HCT116 (cell line): Measurements from ENCODE around the gene CATSPERZ. TPM values are rescaled to one million over a fixed set of nuclear protein-coding genes. Genes with fewer than 3 reads are reported as not detected.

Experiments
- ATAC-seq: fragments of 200-7000 bp; cut with Tn5 transposase; 2 replicates; pipeline ENCODE4 v1.9.1; 2020; ENCODE audit warnings: mild to moderate bottlenecking, moderate library complexity
- BruUV-seq: library from RNA; stranded (reverse); fragments of 400-500 nt; replicated peaks from 2 replicates; lab custom pipeline; 2021; lab: Mats Ljungman, UMichigan
- CTCF ChIA-PET: fragments of 300-600 bp; sonication (Branson Sonifier 250); formaldehyde crosslinking; loops from one replicate; lab custom pipeline; 2021; ENCODE audit warnings: antibody characterized with exemption; lab: Charles Lee
- POLR2A ChIA-PET: fragments of 300-600, 350-600 bp; sonication (Branson Sonifier 250); formaldehyde crosslinking; loops from one replicate; lab custom pipeline; 2021; ENCODE audit warnings: antibody characterized with exemption; lab: Charles Lee
- RAD21 ChIA-PET, 2 experiments: fragments of 300-600 bp; sonication (Branson Sonifier 250); formaldehyde crosslinking; loops; one replicate each; lab custom pipeline; 2023; ENCODE audit warnings: low total read pairs in 2 of 2; ENCODE audit not compliant: uncharacterized antibody in 2 of 2, unreplicated experiment in 2 of 2, low non-redundant PET in 1 of 2; lab: Charles Lee
- DNase-seq: peaks from one replicate; pipeline ENCODE4 v3.0.0-alpha.2; 2010; ENCODE audit warnings: low read depth, low spot score
- H2AFZ ChIP-seq: fragments of 200-600 bp; shearing (Covaris generic), sonication (generic); 2 replicates; pipeline ENCODE4 v1.6.1; 2017; ENCODE audit warnings: low read depth, mixed run types, mixed read lengths, antibody characterized with exemption, low read length; ENCODE audit not compliant: poor library complexity, severe bottlenecking
- H3K27ac ChIP-seq: 2 replicates; pipeline ENCODE4 v1.5.1; 2012; ENCODE audit warnings: low read depth, low read length
- H3K27me3 ChIP-seq: fragments of 200-600 bp; sonication (generic); 2 replicates; pipeline ENCODE4 v1.6.1; 2016; ENCODE audit warnings: mixed run types, low read length, mixed read lengths; ENCODE audit not compliant: insufficient read depth
- H3K36me3 ChIP-seq, 2 experiments: fragments of 200-500 bp in 1 of 2; fragments of 200-600 bp in 1 of 2; sonication (Bioruptor generic) in 1 of 2; sonication (generic) in 1 of 2; 2 replicates each; pipeline versions ENCODE4 v1.5.1 to v1.6.1; 2014 to 2016; ENCODE audit warnings: low read length in 2 of 2, inconsistent platforms in 1 of 2, mixed read lengths in 1 of 2, mixed run types in 1 of 2; ENCODE audit not compliant: insufficient read depth in 2 of 2, control insufficient read depth in 1 of 2
- H3K4me1 ChIP-seq, 2 experiments: fragments of 200-600 bp in 1 of 2; sonication (generic) in 1 of 2; 2 replicates each; pipeline versions ENCODE4 v1.5.1 to v1.6.1; 2012 to 2017; ENCODE audit warnings: low read length in 2 of 2, inconsistent platforms in 1 of 2, mild to moderate bottlenecking in 1 of 2, mixed read lengths in 1 of 2, mixed run types in 1 of 2, moderate library complexity in 1 of 2; ENCODE audit not compliant: insufficient read depth in 2 of 2, control insufficient read depth in 1 of 2
- H3K4me2 ChIP-seq: fragments of 200-600 bp; sonication (generic); 2 replicates; pipeline ENCODE4 v1.6.1; 2017; ENCODE audit warnings: mixed run types, low read length, mixed read lengths
- H3K4me3 ChIP-seq, 2 experiments: fragments of 200-600 bp in 1 of 2; sonication (generic) in 1 of 2; replicated peaks in 1 of 2; 2 replicates each; pipeline ENCODE4 v1.5.1; 2011 to 2016; ENCODE audit warnings: low read length in 2 of 2, control low read depth in 1 of 2, low read depth in 1 of 2, mild to moderate bottlenecking in 1 of 2, mixed read lengths in 1 of 2, mixed run types in 1 of 2
- H3K79me2 ChIP-seq: fragments of 200-600 bp; sonication (generic); 2 replicates; pipeline ENCODE4 v1.6.1; 2017; ENCODE audit warnings: mild to moderate bottlenecking, mixed run types, low read length, moderate library complexity, mixed read lengths; ENCODE audit not compliant: insufficient read depth
- H3K9ac ChIP-seq: fragments of 200-600 bp; sonication (generic); 2 replicates; pipeline ENCODE4 v1.6.1; 2016; ENCODE audit warnings: low read length, mixed read lengths
- H3K9me2 ChIP-seq: fragments of 200-600 bp; sonication (generic), shearing (Covaris generic); 2 replicates; pipeline ENCODE4 v1.6.1; 2017; ENCODE audit warnings: mixed run types, mild to moderate bottlenecking, moderate library complexity; ENCODE audit not compliant: insufficient read depth
- H3K9me3 ChIP-seq, 2 experiments: fragments of 200-500 bp in 1 of 2; fragments of 200-600 bp in 1 of 2; sonication (Bioruptor generic) in 1 of 2; sonication (generic) in 1 of 2; 2 replicates each; pipeline ENCODE4 v1.6.1; 2014 to 2017; ENCODE audit warnings: low read length in 2 of 2, mixed read lengths in 2 of 2, inconsistent platforms in 1 of 2, low read depth in 1 of 2, mild to moderate bottlenecking in 1 of 2, mixed run types in 1 of 2, moderate library complexity in 1 of 2; ENCODE audit not compliant: control insufficient read depth in 1 of 2, insufficient read depth in 1 of 2
- H4K20me1 ChIP-seq: fragments of 200-600 bp; sonication (generic), shearing (Covaris generic); 2 replicates; pipeline ENCODE4 v1.6.1; 2017; ENCODE audit warnings: mixed run types, mild to moderate bottlenecking, moderate library complexity; ENCODE audit not compliant: insufficient read depth
- CEBPB ChIP-seq: IDR thresholded peaks from 2 replicates; pipeline ENCODE4 v1.6.1; 2012; ENCODE audit warnings: low read depth
- CTCF ChIP-seq, 3 experiments: fragments of 200-600 bp in 1 of 3; sonication (generic) in 1 of 3; IDR thresholded peaks in 2 of 3; conservative IDR thresholded peaks in 1 of 3; 2 replicates each; pipeline ENCODE4 v1.5.1; 2012 to 2017; ENCODE audit warnings: low read depth in 2 of 3, low read length in 2 of 3, antibody characterized with exemption in 1 of 3, borderline replicate concordance in 1 of 3, control low read depth in 1 of 3, mild to moderate bottlenecking in 1 of 3, mixed read lengths in 1 of 3, mixed run types in 1 of 3, moderate library complexity in 1 of 3; ENCODE audit not compliant: insufficient read depth in 1 of 3
- EGR1 ChIP-seq: IDR thresholded peaks from 2 replicates; pipeline ENCODE4 v1.6.1; 2012; ENCODE audit warnings: low read depth
- RAD21 ChIP-seq: IDR thresholded peaks from 2 replicates; pipeline ENCODE4 v1.6.1; 2012; ENCODE audit warnings: low read depth, mild to moderate bottlenecking
- SP1 ChIP-seq: IDR thresholded peaks from 2 replicates; pipeline ENCODE4 v1.6.1; 2012; ENCODE audit warnings: low read depth
- ZFX ChIP-seq: fragments of 450-650 bp; IDR thresholded peaks from 2 replicates; pipeline ENCODE4 v1.6.1; 2017
- ZNF274 ChIP-seq: fragments of 200-500 bp; sonication (Bioruptor generic); IDR thresholded peaks from 2 replicates; pipeline ENCODE4 v1.6.1; 2014; ENCODE audit warnings: mild to moderate bottlenecking, low read depth, low read length, inconsistent platforms
- intact Hi-C: fragments of 100-400 bp; cut with micrococcal nuclease; formaldehyde crosslinking; loops from 2 replicates; pipeline ENCODE4 v1.10.0; 2022
- total RNA-seq: library from RNA; stranded (reverse); gene quantifications from one replicate; pipeline ENCODE4 v1.2.1, GENCODE V29; 2021; ENCODE audit not compliant: unreplicated experiment

The CATSPERZ gene
- total RNA-seq, 1 experiment from 2014 or later, result 1.7 TPM

DNA sequence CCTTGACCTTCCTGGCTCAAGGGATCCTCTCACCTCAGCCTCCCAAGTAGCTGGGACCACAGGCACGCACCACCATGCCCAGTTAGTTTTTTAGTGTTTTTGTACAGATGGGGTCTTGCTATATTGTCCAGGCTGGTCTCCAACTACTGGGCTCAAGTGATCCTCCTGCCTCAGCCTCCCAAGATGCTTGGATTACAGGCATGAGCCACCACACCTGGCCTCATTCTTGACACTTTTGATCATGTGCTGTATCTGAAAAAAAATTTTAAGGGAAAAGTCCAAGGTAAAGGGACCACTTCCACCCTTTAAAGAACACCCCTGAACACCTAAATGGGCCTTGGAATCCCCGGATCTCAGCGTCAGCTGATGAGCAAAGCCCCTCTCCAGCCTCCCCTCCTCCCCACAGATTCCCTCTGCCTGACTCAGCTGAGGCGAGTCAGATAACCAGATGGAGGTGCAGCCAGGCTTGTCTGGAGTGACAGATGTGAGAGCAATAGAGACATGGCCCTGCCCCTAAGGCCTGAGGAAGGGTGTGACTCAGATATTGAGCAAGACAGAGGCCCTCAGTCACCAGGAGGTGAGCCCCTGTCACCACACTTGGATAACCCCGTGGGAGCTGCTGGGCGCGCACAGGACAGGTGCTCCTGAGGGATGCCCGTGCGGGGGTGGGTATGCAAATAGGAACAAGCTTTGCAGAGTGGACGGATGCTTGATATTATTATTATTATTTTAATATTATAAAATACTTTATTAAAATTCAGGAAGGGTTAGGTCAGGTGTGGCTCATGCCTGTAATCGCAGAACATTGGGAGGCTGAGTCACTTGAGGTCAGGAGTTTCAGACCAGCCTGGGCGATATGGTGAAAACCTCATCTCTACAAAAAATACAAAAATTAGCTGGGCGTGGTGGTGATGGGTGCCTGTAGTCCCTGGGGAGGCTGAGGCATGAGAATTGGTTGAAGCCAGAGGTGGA lies 34.9 kb downstream of the CATSPERZ start (continued):
- no peak for TF ChIP-seq CTCF (IDR thresholded peaks at IDR 0.05 in 2 of 3, conservative IDR thresholded peaks at IDR 0.05 in 1 of 3; ENCODE audit: borderline replicate concordance in 1 of 3, insufficient read depth in 1 of 3, low read depth in 2 of 3, low read length in 2 of 3)
- no peak for TF ChIP-seq ZFX

DNA sequence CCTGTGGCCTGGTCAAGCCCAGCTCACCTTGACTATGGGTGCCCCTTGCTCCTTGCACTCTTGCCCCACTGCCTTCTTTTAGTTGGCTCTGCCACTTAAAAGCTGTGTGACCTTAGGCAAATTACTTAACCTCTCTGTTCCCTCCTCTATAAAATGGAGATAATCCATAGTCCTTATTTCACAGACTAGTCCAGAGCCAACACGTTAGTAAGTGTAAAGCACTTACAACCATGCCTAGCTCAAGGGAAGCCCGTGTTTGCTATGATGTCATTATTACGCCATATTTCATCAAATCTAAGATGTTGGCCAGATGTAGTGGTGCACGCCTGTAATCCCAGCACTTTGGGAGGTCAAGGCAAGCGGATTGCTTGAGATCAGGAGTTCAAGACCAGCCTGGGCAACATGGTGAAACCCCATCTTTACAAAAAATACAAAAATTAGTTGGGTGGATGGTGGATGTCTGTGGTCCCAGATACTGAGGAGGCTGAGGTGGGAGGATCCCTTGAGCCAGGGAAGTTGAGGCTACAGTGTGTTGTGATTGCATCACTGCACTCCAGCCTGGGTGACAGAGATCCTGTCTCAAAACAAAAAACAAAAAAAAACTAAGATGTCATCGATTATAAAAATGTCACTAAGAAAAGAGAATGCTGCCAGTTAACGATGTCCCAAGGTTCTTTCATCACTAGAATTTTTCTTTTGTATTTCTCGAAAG lies 37.5 kb downstream of the CATSPERZ start:
- H3K27me3 ChIP-seq, result no peaks in the 10 kb centered on the region
- RAD21 ChIA-PET, result no interaction called here
- BruUV-seq, result no TSS peak
- no peak overlapping the region for H2AFZ ChIP-seq
- no peaks in the 10 kb centered on the region for H3K9me3 ChIP-seq
- ATAC-seq, result no peak
- no peak for TF ChIP-seq CTCF (IDR thresholded peaks at IDR 0.05 in 2 of 3, conservative IDR thresholded peaks at IDR 0.05 in 1 of 3; ENCODE audit: borderline replicate concordance in 1 of 3, insufficient read depth in 1 of 3, low read depth in 2 of 3, low read length in 2 of 3)
- TF ChIP-seq EGR1, result no peak
- no peak for TF ChIP-seq CEBPB
- TF ChIP-seq SP1, result no peak
- TF ChIP-seq RAD21, result no peak
- TF ChIP-seq ZNF274, result no peak
- H3K4me1 ChIP-seq, result peaks cover 18 to 47% of the 10 kb centered on the region in 2 experiments
- intact Hi-C loops, result no loop called here
- no peak overlapping the region for H3K9ac ChIP-seq
- H3K4me3 ChIP-seq, result no peak overlapping the region
- H3K9me2 ChIP-seq, result no peaks in the 10 kb centered on the region
- H3K36me3 ChIP-seq, result no peaks in the 10 kb centered on the region
- H3K4me2 ChIP-seq, result no peak overlapping the region
- no peaks in the 10 kb centered on the region for H3K79me2 ChIP-seq
- no peaks in the 10 kb centered on the region for H4K20me1 ChIP-seq
- no peak overlapping the region for H3K27ac ChIP-seq
- DNase-seq, result no peak
- POLR2A ChIA-PET, result no interaction called here
- CTCF ChIA-PET, result interaction anchor here (1.6 kb wide), 1 partner anchor 17 kb away, joined by 5 read pairs; no protein-coding TSS in a partner anchor
